Measurements from ENCODE around the gene DOCK9.

GRCh38 chr13:98755116-98755515 lies 222.7 kb downstream of the DOCK9 start:
- TF ChIP-seq CTCF (conservative IDR thresholded peaks at IDR 0.05 in 1 of 2, IDR thresholded peaks at IDR 0.05 in 1 of 2; ENCODE audit: low read depth in 1 of 2, low read length in 2 of 2), result no peak
- TF ChIP-seq EZH2 (IDR thresholded peaks at IDR 0.05; ENCODE audit: low read length, missing control alignments), result no peak
